Liver (tissue), 9 donors: Measurements from ENCODE around the gene VSX2. TPM values are rescaled to one million over a fixed set of nuclear protein-coding genes. Genes with fewer than 3 reads are reported as not detected.

Source experiments
- DNase-seq: peaks from one replicate; pipeline ENCODE4 v3.0.0-alpha.2; 2017; ENCODE audit warnings: low spot score
- H3K27ac ChIP-seq, 2 donors: one replicate each; pipeline ENCODE4 v1.7.0; 2013; ENCODE audit warnings: inconsistent platforms in 2 of 2, low read length in 2 of 2, control low read depth in 1 of 2, low read depth in 1 of 2, mild to moderate bottlenecking in 1 of 2
- H3K27me3 ChIP-seq, 4 donors: one replicate each; pipeline versions ENCODE4 v1.6.1 to v1.7.0; 2013; ENCODE audit warnings: low read length in 3 of 4, inconsistent platforms in 1 of 4, mild to moderate bottlenecking in 1 of 4, moderate library complexity in 1 of 4; ENCODE audit not compliant: control insufficient read depth in 4 of 4, insufficient read depth in 4 of 4
- H3K36me3 ChIP-seq, 4 donors: one replicate each; pipeline versions ENCODE4 v1.6.1 to v1.7.0; 2013; ENCODE audit warnings: low read length in 3 of 4, mild to moderate bottlenecking in 3 of 4, low read depth in 1 of 4, moderate library complexity in 1 of 4; ENCODE audit not compliant: control insufficient read depth in 4 of 4, insufficient read depth in 3 of 4
- H3K4me1 ChIP-seq, 4 donors: one replicate each; pipeline versions ENCODE4 v1.6.1 to v1.7.0; 2013; ENCODE audit warnings: low read length in 3 of 4, mild to moderate bottlenecking in 3 of 4, moderate library complexity in 1 of 4; ENCODE audit not compliant: control insufficient read depth in 4 of 4, insufficient read depth in 4 of 4
- H3K4me3 ChIP-seq, 3 donors: one replicate each; pipeline versions ENCODE4 v1.6.1 to v1.7.0; 2013; ENCODE audit warnings: low read length in 3 of 3, control low read depth in 1 of 3, low read depth in 1 of 3, mild to moderate bottlenecking in 1 of 3
- H3K9ac ChIP-seq, 2 donors: one replicate each; pipeline ENCODE4 v1.7.0; 2013; ENCODE audit warnings: low read length in 2 of 2, mild to moderate bottlenecking in 2 of 2, moderate library complexity in 2 of 2, control low read depth in 1 of 2, low read depth in 1 of 2
- H3K9me3 ChIP-seq, 4 donors: one replicate each; pipeline versions ENCODE4 v1.6.1 to v1.7.0; 2013; ENCODE audit warnings: low read length in 3 of 4; ENCODE audit not compliant: control insufficient read depth in 4 of 4
- FOXA1 ChIP-seq: IDR thresholded peaks from 2 replicates; pipeline ENCODE4 v1.6.1; 2016; ENCODE audit warnings: antibody characterized with exemption
- FOXA2 ChIP-seq: IDR thresholded peaks from 2 replicates; pipeline ENCODE4 v1.6.1; 2016; ENCODE audit warnings: antibody characterized with exemption
- GABPA ChIP-seq, 2 donors: IDR thresholded peaks in 1 of 2; conservative IDR thresholded peaks in 1 of 2; 2 replicates each; pipeline ENCODE4 v1.6.1; 2016; ENCODE audit warnings: antibody characterized with exemption in 2 of 2, mild to moderate bottlenecking in 1 of 2, moderate library complexity in 1 of 2
- HNF4A ChIP-seq, 2 donors: conservative IDR thresholded peaks; 2 replicates each; pipeline ENCODE4 v1.6.1; 2016; ENCODE audit warnings: antibody characterized with exemption in 2 of 2, mild to moderate bottlenecking in 2 of 2
- HNF4G ChIP-seq: IDR thresholded peaks from 2 replicates; pipeline ENCODE4 v1.6.1; 2016; ENCODE audit warnings: antibody characterized with exemption
- JUND ChIP-seq, 2 donors: IDR thresholded peaks; 2 replicates each; pipeline ENCODE4 v1.6.1; 2016; ENCODE audit warnings: antibody characterized with exemption in 2 of 2
- NR2F2 ChIP-seq: IDR thresholded peaks from 2 replicates; pipeline ENCODE4 v1.6.1; 2016; ENCODE audit warnings: antibody characterized with exemption
- RAD21 ChIP-seq, 2 donors: IDR thresholded peaks; 2 replicates each; pipeline ENCODE4 v1.6.1; 2016; ENCODE audit warnings: antibody characterized with exemption in 2 of 2, mild to moderate bottlenecking in 2 of 2
- RXRA ChIP-seq, 2 donors: IDR thresholded peaks; 2 replicates each; pipeline ENCODE4 v1.6.1; 2017 to 2018; ENCODE audit warnings: antibody characterized with exemption in 2 of 2, mild to moderate bottlenecking in 1 of 2
- SP1 ChIP-seq: IDR thresholded peaks from 2 replicates; pipeline ENCODE4 v1.6.1; 2018; ENCODE audit warnings: antibody characterized with exemption, mild to moderate bottlenecking
- TAF1 ChIP-seq: conservative IDR thresholded peaks from 2 replicates; pipeline ENCODE4 v1.6.1; 2016; ENCODE audit warnings: antibody characterized with exemption, mild to moderate bottlenecking
- YY1 ChIP-seq: IDR thresholded peaks from 2 replicates; pipeline ENCODE4 v1.6.1; 2016; ENCODE audit warnings: antibody characterized with exemption, mild to moderate bottlenecking
- WGBS: extraction: QIAGEN DNeasy Blood & Tissue Kit; methylation state at CpG from one replicate; pipeline ENCODE4 v1.1.7; 2013; 5-methylcytosine and 5-hydroxymethylcytosine counted together
- polyA plus RNA-seq, 2 donors: library from polyadenylated mRNA; stranded (reverse) in 1 of 2; unstranded in 1 of 2; fragments of 200-250 nt in 1 of 2; fragments of >200 nt in 1 of 2; fragmentation: Nextera tagmentation in 1 of 2; extraction: Ambion mirVana in 1 of 2; gene quantifications; one replicate each; pipeline versions ENCODE4 v1.2.1 to v1.2.3, GENCODE V29; 2013 to 2015
- total RNA-seq, 2 donors: library from RNA; depleted of rRNA; stranded (reverse); fragments of >200 nt; gene quantifications; one replicate each; pipeline ENCODE4 v1.2.3, GENCODE V29; 2014
- TF ChIP-seq, protein P1 (sequence below): IDR thresholded peaks from 2 replicates; pipeline ENCODE4 v1.6.1; 2016; ENCODE audit warnings: antibody characterized with exemption, mild to moderate bottlenecking
- TF ChIP-seq, protein P2 (sequence below): fragments of 150-350 bp; IDR thresholded peaks from 2 replicates; pipeline ENCODE4 v1.5.1; 2017; ENCODE audit warnings: improper control_type of control experiment, low read depth, low read length; ENCODE audit not compliant: missing input control
- TF ChIP-seq, protein P3 (sequence below): IDR thresholded peaks from 2 replicates; pipeline ENCODE4 v1.6.1; 2016; ENCODE audit warnings: antibody characterized with exemption
- TF ChIP-seq, protein P4 (sequence below): IDR thresholded peaks from 2 replicates; pipeline ENCODE4 v1.6.1; 2016; ENCODE audit warnings: antibody characterized with exemption
- TF ChIP-seq, protein P5 (sequence below): IDR thresholded peaks from 2 replicates; pipeline ENCODE4 v1.6.1; 2016; ENCODE audit warnings: antibody characterized with exemption
- donor health status: healthy.
- donor health status: healthy.
- donor health status: healthy.
- donor health status: healthy.
- donor health status: healthy.

The VSX2 gene
- total and polyA plus RNA-seq, 4 donors, result not detected

DNA sequence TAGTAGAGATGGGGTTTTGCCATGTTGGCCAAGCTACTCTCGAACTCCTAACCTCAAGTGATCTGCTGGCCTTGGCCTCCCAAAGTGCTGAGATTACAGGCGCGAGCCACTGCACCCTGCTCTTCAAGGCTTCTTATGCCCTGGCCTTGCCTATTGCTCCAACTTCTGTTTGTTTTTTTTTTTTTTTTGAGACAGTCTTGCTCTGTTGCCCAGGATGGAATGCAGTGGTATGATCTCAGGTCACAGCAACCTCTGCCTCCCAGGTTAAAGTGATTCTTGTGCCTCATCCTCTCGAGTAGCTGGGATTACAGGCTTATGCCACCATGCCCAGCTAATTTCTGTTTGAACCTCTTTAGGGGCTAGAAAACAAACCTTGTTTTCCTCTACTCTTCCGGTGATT lies 69.4 kb downstream of the VSX2 start:
- TF ChIP-seq RXRA (IDR thresholded peaks at IDR 0.05), result no peak
- TF ChIP-seq JUND (IDR thresholded peaks at IDR 0.05), result no peak
- no peak for TF ChIP-seq TAF1
- TF ChIP-seq SP1, result no peak
- TF ChIP-seq HNF4G, result no peak
- TF ChIP-seq, protein P1, sequence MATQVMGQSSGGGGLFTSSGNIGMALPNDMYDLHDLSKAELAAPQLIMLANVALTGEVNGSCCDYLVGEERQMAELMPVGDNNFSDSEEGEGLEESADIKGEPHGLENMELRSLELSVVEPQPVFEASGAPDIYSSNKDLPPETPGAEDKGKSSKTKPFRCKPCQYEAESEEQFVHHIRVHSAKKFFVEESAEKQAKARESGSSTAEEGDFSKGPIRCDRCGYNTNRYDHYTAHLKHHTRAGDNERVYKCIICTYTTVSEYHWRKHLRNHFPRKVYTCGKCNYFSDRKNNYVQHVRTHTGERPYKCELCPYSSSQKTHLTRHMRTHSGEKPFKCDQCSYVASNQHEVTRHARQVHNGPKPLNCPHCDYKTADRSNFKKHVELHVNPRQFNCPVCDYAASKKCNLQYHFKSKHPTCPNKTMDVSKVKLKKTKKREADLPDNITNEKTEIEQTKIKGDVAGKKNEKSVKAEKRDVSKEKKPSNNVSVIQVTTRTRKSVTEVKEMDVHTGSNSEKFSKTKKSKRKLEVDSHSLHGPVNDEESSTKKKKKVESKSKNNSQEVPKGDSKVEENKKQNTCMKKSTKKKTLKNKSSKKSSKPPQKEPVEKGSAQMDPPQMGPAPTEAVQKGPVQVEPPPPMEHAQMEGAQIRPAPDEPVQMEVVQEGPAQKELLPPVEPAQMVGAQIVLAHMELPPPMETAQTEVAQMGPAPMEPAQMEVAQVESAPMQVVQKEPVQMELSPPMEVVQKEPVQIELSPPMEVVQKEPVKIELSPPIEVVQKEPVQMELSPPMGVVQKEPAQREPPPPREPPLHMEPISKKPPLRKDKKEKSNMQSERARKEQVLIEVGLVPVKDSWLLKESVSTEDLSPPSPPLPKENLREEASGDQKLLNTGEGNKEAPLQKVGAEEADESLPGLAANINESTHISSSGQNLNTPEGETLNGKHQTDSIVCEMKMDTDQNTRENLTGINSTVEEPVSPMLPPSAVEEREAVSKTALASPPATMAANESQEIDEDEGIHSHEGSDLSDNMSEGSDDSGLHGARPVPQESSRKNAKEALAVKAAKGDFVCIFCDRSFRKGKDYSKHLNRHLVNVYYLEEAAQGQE, result no peak
- TF ChIP-seq RAD21 (IDR thresholded peaks at IDR 0.05), result no peak
- TF ChIP-seq, protein P2, sequence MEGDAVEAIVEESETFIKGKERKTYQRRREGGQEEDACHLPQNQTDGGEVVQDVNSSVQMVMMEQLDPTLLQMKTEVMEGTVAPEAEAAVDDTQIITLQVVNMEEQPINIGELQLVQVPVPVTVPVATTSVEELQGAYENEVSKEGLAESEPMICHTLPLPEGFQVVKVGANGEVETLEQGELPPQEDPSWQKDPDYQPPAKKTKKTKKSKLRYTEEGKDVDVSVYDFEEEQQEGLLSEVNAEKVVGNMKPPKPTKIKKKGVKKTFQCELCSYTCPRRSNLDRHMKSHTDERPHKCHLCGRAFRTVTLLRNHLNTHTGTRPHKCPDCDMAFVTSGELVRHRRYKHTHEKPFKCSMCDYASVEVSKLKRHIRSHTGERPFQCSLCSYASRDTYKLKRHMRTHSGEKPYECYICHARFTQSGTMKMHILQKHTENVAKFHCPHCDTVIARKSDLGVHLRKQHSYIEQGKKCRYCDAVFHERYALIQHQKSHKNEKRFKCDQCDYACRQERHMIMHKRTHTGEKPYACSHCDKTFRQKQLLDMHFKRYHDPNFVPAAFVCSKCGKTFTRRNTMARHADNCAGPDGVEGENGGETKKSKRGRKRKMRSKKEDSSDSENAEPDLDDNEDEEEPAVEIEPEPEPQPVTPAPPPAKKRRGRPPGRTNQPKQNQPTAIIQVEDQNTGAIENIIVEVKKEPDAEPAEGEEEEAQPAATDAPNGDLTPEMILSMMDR, result no peak
- TF ChIP-seq, protein P3, sequence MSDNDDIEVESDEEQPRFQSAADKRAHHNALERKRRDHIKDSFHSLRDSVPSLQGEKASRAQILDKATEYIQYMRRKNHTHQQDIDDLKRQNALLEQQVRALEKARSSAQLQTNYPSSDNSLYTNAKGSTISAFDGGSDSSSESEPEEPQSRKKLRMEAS, result no peak
- no peak for TF ChIP-seq HNF4A (conservative IDR thresholded peaks at IDR 0.05)
- no peak for TF ChIP-seq GABPA (IDR thresholded peaks at IDR 0.05 in 1 of 2, conservative IDR thresholded peaks at IDR 0.05 in 1 of 2)
- TF ChIP-seq FOXA2, result no peak
- TF ChIP-seq NR2F2, result no peak
- no peak for TF ChIP-seq YY1
- TF ChIP-seq, protein P4, sequence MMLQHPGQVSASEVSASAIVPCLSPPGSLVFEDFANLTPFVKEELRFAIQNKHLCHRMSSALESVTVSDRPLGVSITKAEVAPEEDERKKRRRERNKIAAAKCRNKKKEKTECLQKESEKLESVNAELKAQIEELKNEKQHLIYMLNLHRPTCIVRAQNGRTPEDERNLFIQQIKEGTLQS, result no peak
- no peak for TF ChIP-seq FOXA1
- DNase-seq, result no peak
- Histone ChIP-seq H3K27me3 (no peaks in the 10 kb centered on the region), H3K36me3 (no peaks in the 10 kb centered on the region), H3K9ac (no peak overlapping the region), H3K9me3 (no peaks in the 10 kb centered on the region), H3K4me3 (no peak overlapping the region), H3K4me1 (no peaks in the 10 kb centered on the region), H3K27ac (no peak overlapping the region)
- WGBS, result 83% methylated on average over 5 of the region's 5 CpGs

DNA sequence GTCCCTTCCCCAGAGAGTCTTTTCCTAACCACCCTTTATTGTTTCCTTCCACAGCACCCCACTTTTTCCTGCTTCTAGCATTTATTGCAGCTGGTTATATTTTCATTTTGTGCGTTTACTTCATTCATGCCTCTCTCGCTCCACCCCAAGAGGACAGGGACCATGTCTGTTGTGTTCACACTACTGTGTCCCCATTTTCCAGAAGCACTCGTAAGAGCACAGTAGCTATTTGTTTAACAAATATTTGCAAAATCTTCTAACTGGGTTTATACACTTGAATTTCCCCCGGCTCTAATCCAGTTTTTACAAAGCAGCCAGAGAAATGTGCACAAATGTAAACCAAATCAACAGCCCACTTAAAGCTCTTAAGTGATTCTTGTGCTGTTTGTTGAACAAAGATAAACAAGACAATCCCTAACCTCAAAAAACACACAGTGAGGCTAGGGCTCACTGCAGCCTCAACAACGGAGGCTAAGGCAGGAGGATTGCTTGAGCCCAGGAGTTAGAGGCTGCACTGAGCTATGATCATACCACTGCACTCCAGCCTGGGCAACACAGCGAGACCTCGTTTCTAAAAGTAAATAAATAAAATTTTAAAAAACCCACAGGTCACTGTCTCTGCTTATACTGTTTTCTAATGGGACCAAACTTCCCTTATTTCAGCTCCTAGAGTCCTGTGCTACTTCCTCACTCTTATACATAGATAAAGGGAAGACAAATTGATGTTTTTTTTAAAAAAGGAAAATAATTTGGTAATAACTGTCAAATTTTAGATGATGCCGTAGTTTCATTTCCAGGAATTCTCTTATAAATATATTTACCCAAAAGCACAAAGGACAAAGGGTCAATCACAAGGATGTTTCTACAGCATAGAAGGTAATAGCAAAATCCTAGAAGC lies 70.1 kb downstream of the VSX2 start:
- H3K36me3 ChIP-seq, result no peaks in the 10 kb centered on the region
- H3K4me3 ChIP-seq, result no peak overlapping the region
- no peak overlapping the region for H3K9ac ChIP-seq
- no peaks in the 10 kb centered on the region for H3K4me1 ChIP-seq
- no peaks in the 10 kb centered on the region for H3K27me3 ChIP-seq
- 75% methylated on average over 8 of the region's 8 CpGs for WGBS
- DNase-seq, result no peak
- no peaks in the 10 kb centered on the region for H3K9me3 ChIP-seq
- no peak overlapping the region for H3K27ac ChIP-seq
- TF ChIP-seq TAF1, result no peak
- no peak for TF ChIP-seq RAD21 (IDR thresholded peaks at IDR 0.05)
- TF ChIP-seq, protein P3, result no peak
- TF ChIP-seq FOXA1, result no peak
- no peak for TF ChIP-seq YY1
- TF ChIP-seq, protein P5, sequence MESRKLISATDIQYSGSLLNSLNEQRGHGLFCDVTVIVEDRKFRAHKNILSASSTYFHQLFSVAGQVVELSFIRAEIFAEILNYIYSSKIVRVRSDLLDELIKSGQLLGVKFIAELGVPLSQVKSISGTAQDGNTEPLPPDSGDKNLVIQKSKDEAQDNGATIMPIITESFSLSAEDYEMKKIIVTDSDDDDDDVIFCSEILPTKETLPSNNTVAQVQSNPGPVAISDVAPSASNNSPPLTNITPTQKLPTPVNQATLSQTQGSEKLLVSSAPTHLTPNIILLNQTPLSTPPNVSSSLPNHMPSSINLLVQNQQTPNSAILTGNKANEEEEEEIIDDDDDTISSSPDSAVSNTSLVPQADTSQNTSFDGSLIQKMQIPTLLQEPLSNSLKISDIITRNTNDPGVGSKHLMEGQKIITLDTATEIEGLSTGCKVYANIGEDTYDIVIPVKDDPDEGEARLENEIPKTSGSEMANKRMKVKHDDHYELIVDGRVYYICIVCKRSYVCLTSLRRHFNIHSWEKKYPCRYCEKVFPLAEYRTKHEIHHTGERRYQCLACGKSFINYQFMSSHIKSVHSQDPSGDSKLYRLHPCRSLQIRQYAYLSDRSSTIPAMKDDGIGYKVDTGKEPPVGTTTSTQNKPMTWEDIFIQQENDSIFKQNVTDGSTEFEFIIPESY, result no peak
- no peak for TF ChIP-seq HNF4G
- no peak for TF ChIP-seq NR2F2
